GM12878 (cell line): Measurements from ENCODE around the gene RIPOR3.

Source experiments
- CBFB ChIP-seq: IDR thresholded peaks from 2 replicates; pipeline ENCODE4 v1.6.1; 2016; ENCODE audit warnings: antibody characterized with exemption, low read depth
- CTCF ChIP-seq, 3 experiments: IDR thresholded peaks in 2 of 3; conservative IDR thresholded peaks in 1 of 3; 2 replicates each; pipeline ENCODE4 v1.5.1; 2011; ENCODE audit warnings: low read depth in 3 of 3, low read length in 3 of 3, mild to moderate bottlenecking in 3 of 3, control low read depth in 2 of 3, moderate library complexity in 2 of 3, inconsistent platforms in 1 of 3, mixed read lengths in 1 of 3; ENCODE audit not compliant: control insufficient read depth in 2 of 3, insufficient read depth in 1 of 3; ENCODE audit errors: extremely low read depth in 1 of 3
- POLR2A ChIP-seq: IDR thresholded peaks from 2 replicates; pipeline ENCODE4 v1.6.1; 2011; ENCODE audit warnings: low read depth, mild to moderate bottlenecking, low read length
- RUNX3 ChIP-seq: IDR thresholded peaks from 2 replicates; pipeline ENCODE4 v1.6.1; 2012; ENCODE audit warnings: low read length, inconsistent platforms
- ZBED1 ChIP-seq: IDR thresholded peaks from 2 replicates; pipeline ENCODE4 v1.6.1; 2016; ENCODE audit warnings: borderline replicate concordance
- ZNF24 ChIP-seq: fragments of 450-650 bp; IDR thresholded peaks from 2 replicates; pipeline ENCODE4 v1.6.1; 2017; ENCODE audit warnings: antibody characterized with exemption, mild to moderate bottlenecking

- TF ChIP-seq ZBED1 (no peak), CTCF (IDR thresholded peaks at IDR 0.05 in 2 of 3, conservative IDR thresholded peaks at IDR 0.05 in 1 of 3; ENCODE audit: control insufficient read depth in 2 of 3, extremely low read depth in 1 of 3, insufficient read depth in 1 of 3, low read depth in 3 of 3, low read length in 3 of 3) (no peak), RUNX3 (no peak), POLR2A (no peak), CBFB (no peak), ZNF24 (no peak)
Observed at GRCh38 chr20:50604451-50604850, 86.9 kb downstream of the RIPOR3 start.
